BLaER1 treated with 17β-estradiol and CSF1 and Interleukin-3, amounts not matched to agents 10 nM and 100 nM (cell line): Measurements from ENCODE around the gene FAM184B.

Experiments used
- H3K27ac ChIP-seq, 11 experiments: shearing (Covaris generic); formaldehyde crosslinking; 2 replicates each; pipeline ENCODE4 v1.8.1; 2022
- H3K27me3 ChIP-seq, 11 experiments: shearing (Covaris generic); formaldehyde crosslinking; 2 replicates each; pipeline ENCODE4 v1.8.1; 2022
- H3K36me3 ChIP-seq, 11 experiments: shearing (Covaris generic); formaldehyde crosslinking; 2 replicates each; pipeline ENCODE4 v1.8.1; 2022
- H3K4me1 ChIP-seq, 10 experiments: shearing (Covaris generic); formaldehyde crosslinking; 2 replicates each; pipeline ENCODE4 v1.8.1; 2022
- H3K4me2 ChIP-seq, 11 experiments: shearing (Covaris generic); formaldehyde crosslinking; 2 replicates each; pipeline ENCODE4 v1.8.1; 2022
- H3K4me3 ChIP-seq, 10 experiments: shearing (Covaris generic); formaldehyde crosslinking; 2 replicates each; pipeline ENCODE4 v1.8.1; 2022
- H3K9ac ChIP-seq, 11 experiments: shearing (Covaris generic); formaldehyde crosslinking; 2 replicates each; pipeline ENCODE4 v1.8.1; 2022
- H3K9me3 ChIP-seq, 11 experiments: shearing (Covaris generic); formaldehyde crosslinking; replicated peaks in 1 of 11; 2 replicates each; pipeline ENCODE4 v1.8.1; 2022
- H4K20me1 ChIP-seq, 11 experiments: shearing (Covaris generic); formaldehyde crosslinking; 2 replicates each; pipeline ENCODE4 v1.8.1; 2022
- Cebpa-rat ChIP-seq, 11 experiments: shearing (Covaris generic); IDR thresholded peaks; 2 replicates each; pipeline ENCODE4 v1.8.1; 2022

FAM184B gene

GRCh38 chr4:17811078-17811603 is 29.7 kb upstream of the FAM184B start:
- TF ChIP-seq Cebpa-rat (IDR thresholded peaks at IDR 0.05), result no peak
- peak overlapping the region; percentile 75 to 96 (median 85) for H3K4me3 ChIP-seq
- H3K36me3 ChIP-seq, result peaks cover 0 to 53% (median 33%) of the 10 kb centered on the region in 11 experiments; a peak in 19 of 22 replicates
- peak overlapping the region in 10 of 11 experiments; percentile 55 to 98 (median 94); a peak in 19 of 22 replicates for H3K27ac ChIP-seq
- H3K9me3 ChIP-seq, result no peaks in the 10 kb centered on the region
- H3K4me1 ChIP-seq, result peaks cover 25 to 63% (median 39%) of the 10 kb centered on the region in 10 experiments
- H3K9ac ChIP-seq, result peak overlapping the region; percentile 72 to 99 (median 95)
- peak overlapping the region; percentile 60 to 87 (median 82) for H3K4me2 ChIP-seq
- peaks cover 22 to 72% (median 49%) of the 10 kb centered on the region in 11 experiments; a peak in 21 of 22 replicates for H4K20me1 ChIP-seq
- H3K27me3 ChIP-seq, result no peaks in the 10 kb centered on the region

DNA sequence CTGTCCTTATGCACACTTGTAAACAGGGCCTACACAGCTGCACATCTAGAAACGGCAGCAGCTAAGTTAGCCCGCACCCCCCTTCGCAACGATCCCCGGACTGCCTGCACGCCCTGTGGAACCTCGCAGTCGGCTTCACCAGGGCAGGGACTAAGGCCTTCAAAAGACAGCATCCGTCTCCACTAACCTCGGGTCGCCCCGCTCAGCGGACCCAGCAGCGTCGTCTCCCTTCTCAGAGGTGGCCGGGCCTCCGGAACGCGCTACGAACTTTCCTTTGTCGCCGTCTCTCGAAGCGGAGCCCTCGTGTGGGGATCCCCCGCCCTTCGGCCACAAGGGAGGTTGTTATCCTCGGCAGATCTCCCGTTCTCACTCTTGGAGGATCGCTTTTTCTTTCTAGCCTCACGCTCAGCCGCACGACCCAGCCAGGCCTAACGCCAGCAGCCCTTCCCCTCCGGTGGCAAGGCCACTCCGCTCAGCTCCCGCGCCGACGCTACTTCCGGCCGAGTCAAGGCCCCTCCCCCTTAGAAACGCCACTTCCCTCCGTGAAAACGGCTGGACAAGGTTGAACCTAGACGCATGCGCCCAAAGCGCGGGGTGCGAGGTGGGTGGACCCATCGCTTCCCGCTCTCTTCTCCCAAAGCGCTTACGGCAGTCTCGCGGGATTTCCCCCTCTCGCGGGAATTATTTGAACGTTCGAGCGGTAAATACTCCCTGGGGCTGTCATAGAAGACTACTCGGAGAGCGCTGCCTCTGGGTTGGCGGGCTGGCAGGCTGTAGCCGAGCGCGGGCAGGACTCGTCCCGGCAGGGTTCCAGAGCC is 29.0 kb upstream of the FAM184B start, which contains the start of the genes DCAF16 and NCAPG:
Gene DCAF16 (minus strand): TSS at position 498 of the 818 bp plus-strand sequence. CDS start 6,616 bp downstream, outside the sequence.
Gene NCAPG (plus strand): TSS at position 720 of the 818 bp plus-strand sequence. CDS start 99 bp downstream, outside the sequence.
- Histone ChIP-seq H3K4me2 (peak within 1 kb of the TSS; percentile 82 to 98 (median 92)), H4K20me1 (peaks cover 21 to 72% (median 49%) of the 10 kb centered on the region in 11 experiments; a peak in 21 of 22 replicates), H3K4me3 (peak within 1 kb of the TSS; percentile 75 to 96 (median 85)), H3K9ac (peak within 1 kb of the TSS; percentile 93 to 99 (median 96)), H3K4me1 (peaks cover 25 to 63% (median 39%) of the 10 kb centered on the region in 10 experiments), H3K27me3 (no peaks in the 10 kb centered on the region), H3K36me3 (peaks cover 0 to 53% (median 33%) of the 10 kb centered on the region in 11 experiments; a peak in 19 of 22 replicates), H3K27ac (peak within 1 kb of the TSS; percentile 90 to 98 (median 94)), H3K9me3 (no peaks in the 10 kb centered on the region)
- TF ChIP-seq Cebpa-rat (IDR thresholded peaks at IDR 0.05), result no peak

GRCh38 chr4:17809667-17810066 is 28.2 kb upstream of the FAM184B start:
- Histone ChIP-seq H3K9ac (peak overlapping the region; percentile 93 to 99 (median 96)), H3K27ac (peak overlapping the region; percentile 90 to 98 (median 94)), H3K4me1 (peaks cover 25 to 60% (median 38%) of the 10 kb centered on the region in 10 experiments), H3K4me3 (peak overlapping the region; percentile 75 to 96 (median 85)), H3K36me3 (peaks cover 4 to 53% (median 33%) of the 10 kb centered on the region in 11 experiments), H4K20me1 (peaks cover 21 to 78% (median 54%) of the 10 kb centered on the region in 11 experiments; a peak in 21 of 22 replicates), H3K27me3 (no peaks in the 10 kb centered on the region), H3K9me3 (no peaks in the 10 kb centered on the region), H3K4me2 (peak overlapping the region; percentile 81 to 98 (median 92))
- no peak for TF ChIP-seq Cebpa-rat (IDR thresholded peaks at IDR 0.05)

GRCh38 chr4:17807446-17807845 is 26.0 kb upstream of the FAM184B start:
- Histone ChIP-seq H4K20me1 (peaks cover 21 to 80% (median 71%) of the 10 kb centered on the region in 11 experiments; a peak in 21 of 22 replicates), H3K36me3 (peaks cover 27 to 56% (median 49%) of the 10 kb centered on the region in 11 experiments)

GRCh38 chr4:17805580-17806155 is 24.2 kb upstream of the FAM184B start:
- Histone ChIP-seq H3K27ac (no peak overlapping the region), H3K36me3 (peaks cover 30 to 74% (median 66%) of the 10 kb centered on the region in 11 experiments), H3K9ac (no peak overlapping the region; a peak in 1 of 22 replicates), H3K27me3 (no peaks in the 10 kb centered on the region), H3K9me3 (no peaks in the 10 kb centered on the region), H3K4me2 (no peak overlapping the region), H3K4me3 (no peak overlapping the region), H3K4me1 (peaks cover 12 to 29% (median 18%) of the 10 kb centered on the region in 10 experiments), H4K20me1 (peaks cover 21 to 98% (median 72%) of the 10 kb centered on the region in 11 experiments; a peak in 21 of 22 replicates)
- TF ChIP-seq Cebpa-rat (IDR thresholded peaks at IDR 0.05), result no peak

More at GRCh38 chr4:17807446-17807845, 26.0 kb upstream of the FAM184B start:
- Histone ChIP-seq H3K4me3 (peak overlapping the region; percentile 12 to 96 (median 84); a peak in 13 of 20 replicates), H3K27ac (0 out of 22 replicates have a peak overlapping the region, but pooled peaks of 2 of the 11 experiments have one; percentile 98), H3K9ac (peak overlapping the region; percentile 9 to 99 (median 96); a peak in 20 of 22 replicates), H3K4me2 (peak overlapping the region; percentile 81 to 98 (median 92)), H3K9me3 (no peaks in the 10 kb centered on the region), H3K27me3 (no peaks in the 10 kb centered on the region), H3K4me1 (peaks cover 15 to 38% (median 22%) of the 10 kb centered on the region in 10 experiments)
- TF ChIP-seq Cebpa-rat (IDR thresholded peaks at IDR 0.05), result no peak

DNA sequence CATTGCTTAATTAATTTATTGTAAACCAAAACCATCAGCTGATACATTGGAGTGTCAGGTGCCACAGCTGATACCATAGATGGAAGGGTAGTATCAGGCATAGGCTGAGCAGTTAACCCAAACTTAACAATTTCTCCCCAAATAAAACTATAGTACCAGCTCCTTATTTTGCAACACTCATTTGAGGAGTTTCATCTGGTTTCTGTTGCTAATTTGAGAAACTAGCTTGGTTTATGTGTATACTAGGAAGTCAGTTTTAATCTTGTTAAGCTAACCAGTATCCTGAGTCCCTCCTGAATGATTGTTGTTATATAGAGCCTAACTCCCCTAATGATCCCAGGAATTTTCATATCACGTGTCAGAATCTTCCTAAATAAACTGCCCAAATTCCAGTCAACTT is 16.4 kb upstream of the FAM184B start:
- Histone ChIP-seq H4K20me1 (peaks cover 0 to 50% (median 17%) of the 10 kb centered on the region in 11 experiments; a peak in 13 of 22 replicates), H3K4me1 (no peaks in the 10 kb centered on the region), H3K36me3 (peaks cover 62 to 100% (median 91%) of the 10 kb centered on the region in 11 experiments), H3K9me3 (peaks cover 0 to 10% (median 0%) of the 10 kb centered on the region in 11 experiments; a peak in 2 of 22 replicates), H3K4me2 (no peak overlapping the region), H3K27ac (no peak overlapping the region), H3K9ac (no peak overlapping the region), H3K4me3 (no peak overlapping the region), H3K27me3 (no peaks in the 10 kb centered on the region)
- TF ChIP-seq Cebpa-rat (IDR thresholded peaks at IDR 0.05), result no peak

DNA sequence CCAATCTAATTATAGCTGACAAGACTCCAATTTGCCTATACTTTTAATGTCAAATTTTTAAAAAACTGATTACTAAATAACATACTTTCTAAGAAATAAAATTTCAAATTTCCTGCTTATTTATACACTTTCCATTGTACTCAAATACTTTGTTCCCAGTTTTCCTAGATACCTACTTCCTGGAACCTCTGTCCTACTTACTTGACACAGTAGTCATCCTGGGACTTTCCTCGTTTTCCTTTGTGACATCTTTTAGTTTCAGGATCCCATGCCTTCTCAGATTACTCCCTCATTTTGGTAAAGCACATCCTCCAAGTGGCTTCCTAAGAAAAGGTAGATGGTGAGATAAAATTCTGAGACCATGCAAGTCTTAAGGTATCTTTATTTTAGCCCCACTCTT is 13.3 kb upstream of the FAM184B start:
- Histone ChIP-seq H3K9me3 (peaks cover 0 to 21% (median 6%) of the 10 kb centered on the region in 11 experiments; a peak in 5 of 22 replicates), H3K27me3 (no peaks in the 10 kb centered on the region), H3K4me2 (no peak overlapping the region), H3K4me1 (no peaks in the 10 kb centered on the region), H3K36me3 (peaks cover 59 to 90% (median 79%) of the 10 kb centered on the region in 11 experiments), H3K27ac (no peak overlapping the region), H3K9ac (no peak overlapping the region), H3K4me3 (no peak overlapping the region), H4K20me1 (peaks cover 0 to 22% (median 0%) of the 10 kb centered on the region in 11 experiments; a peak in 5 of 22 replicates)
- no peak for TF ChIP-seq Cebpa-rat (IDR thresholded peaks at IDR 0.05)

- Histone ChIP-seq H3K4me2 (no peak overlapping the region), H3K4me3 (no peak overlapping the region), H3K27me3 (no peaks in the 10 kb centered on the region), H3K36me3 (peaks cover 17 to 42% (median 29%) of the 10 kb centered on the region in 11 experiments), H3K9me3 (peaks cover 0 to 21% (median 6%) of the 10 kb centered on the region in 11 experiments; a peak in 5 of 22 replicates), H3K9ac (no peak overlapping the region), H3K27ac (no peak overlapping the region), H4K20me1 (no peaks in the 10 kb centered on the region), H3K4me1 (peaks cover 0 to 23% (median 20%) of the 10 kb centered on the region in 10 experiments; a peak in 17 of 20 replicates)
- TF ChIP-seq Cebpa-rat (IDR thresholded peaks at IDR 0.05), result no peak
Measured at GRCh38 chr4:17788956-17789355, 7.5 kb upstream of the FAM184B start.
